Astrocyte of the cerebellum (primary cell): ENCODE data around the gene TRPV2.
"Not testable (repeated sequence)": the region's sequence is repeated elsewhere in the genome, so short reads cannot be mapped to it uniquely, and the experiment has no call there.

Source experiments
- DNase-seq: peaks from one replicate; pipeline ENCODE4 v3.0.0-alpha.2; 2011; ENCODE audit warnings: low read depth
- H3K4me3 ChIP-seq: 2 replicates; pipeline ENCODE4 v1.5.1; 2011; ENCODE audit warnings: mild to moderate bottlenecking, low read depth, low read length, moderate library complexity
- in situ Hi-C: cut with HindIII; loops from 2 replicates; pipeline ENCODE4 v1.10.0; 2017; ENCODE audit warnings: low sequenced_read_pairs
- TF ChIP-seq, protein P1 (sequence below): IDR thresholded peaks from 2 replicates; pipeline ENCODE4 v1.5.1; 2012; ENCODE audit warnings: low read length, low read depth, moderate library complexity, mild to moderate bottlenecking; ENCODE audit errors: missing control alignments

The TRPV2 gene

GRCh38 chr17:16391451-16391850 lies 23.9 kb upstream of the TRPV2 start:
- TF ChIP-seq, protein P1, sequence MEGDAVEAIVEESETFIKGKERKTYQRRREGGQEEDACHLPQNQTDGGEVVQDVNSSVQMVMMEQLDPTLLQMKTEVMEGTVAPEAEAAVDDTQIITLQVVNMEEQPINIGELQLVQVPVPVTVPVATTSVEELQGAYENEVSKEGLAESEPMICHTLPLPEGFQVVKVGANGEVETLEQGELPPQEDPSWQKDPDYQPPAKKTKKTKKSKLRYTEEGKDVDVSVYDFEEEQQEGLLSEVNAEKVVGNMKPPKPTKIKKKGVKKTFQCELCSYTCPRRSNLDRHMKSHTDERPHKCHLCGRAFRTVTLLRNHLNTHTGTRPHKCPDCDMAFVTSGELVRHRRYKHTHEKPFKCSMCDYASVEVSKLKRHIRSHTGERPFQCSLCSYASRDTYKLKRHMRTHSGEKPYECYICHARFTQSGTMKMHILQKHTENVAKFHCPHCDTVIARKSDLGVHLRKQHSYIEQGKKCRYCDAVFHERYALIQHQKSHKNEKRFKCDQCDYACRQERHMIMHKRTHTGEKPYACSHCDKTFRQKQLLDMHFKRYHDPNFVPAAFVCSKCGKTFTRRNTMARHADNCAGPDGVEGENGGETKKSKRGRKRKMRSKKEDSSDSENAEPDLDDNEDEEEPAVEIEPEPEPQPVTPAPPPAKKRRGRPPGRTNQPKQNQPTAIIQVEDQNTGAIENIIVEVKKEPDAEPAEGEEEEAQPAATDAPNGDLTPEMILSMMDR: no peak
- no peak for DNase-seq
- in situ Hi-C loops: no loop called here
- no peak overlapping the region for H3K4me3 ChIP-seq

DNA sequence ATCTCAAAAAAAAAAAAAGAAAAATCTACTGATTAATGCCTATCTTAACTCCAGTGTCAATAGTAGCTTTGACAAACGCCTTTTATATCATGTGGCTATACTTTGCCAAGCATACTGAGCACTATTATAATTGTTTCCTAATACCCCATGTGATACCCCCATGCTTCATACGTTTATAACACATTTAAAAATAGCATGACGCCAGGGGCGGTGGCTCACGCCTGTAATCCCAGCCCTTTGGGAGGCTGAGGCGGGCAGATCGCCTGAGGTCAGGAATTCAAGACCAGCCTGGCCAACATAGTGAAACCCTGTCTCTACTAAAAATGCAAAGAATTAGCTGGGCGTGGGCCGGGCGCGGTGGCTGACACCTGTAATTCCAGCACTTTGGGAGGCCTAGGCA lies 22.9 kb upstream of the TRPV2 start:
- H3K4me3 ChIP-seq, in situ Hi-C loops: not testable (repeated sequence)

GRCh38 chr17:16395887-16396286 lies 19.5 kb upstream of the TRPV2 start:
- in situ Hi-C loops: not testable (repeated sequence)

More for the DNA sequence above, 22.9 kb upstream of the TRPV2 start:
- not testable (repeated sequence) for DNase-seq

DNA sequence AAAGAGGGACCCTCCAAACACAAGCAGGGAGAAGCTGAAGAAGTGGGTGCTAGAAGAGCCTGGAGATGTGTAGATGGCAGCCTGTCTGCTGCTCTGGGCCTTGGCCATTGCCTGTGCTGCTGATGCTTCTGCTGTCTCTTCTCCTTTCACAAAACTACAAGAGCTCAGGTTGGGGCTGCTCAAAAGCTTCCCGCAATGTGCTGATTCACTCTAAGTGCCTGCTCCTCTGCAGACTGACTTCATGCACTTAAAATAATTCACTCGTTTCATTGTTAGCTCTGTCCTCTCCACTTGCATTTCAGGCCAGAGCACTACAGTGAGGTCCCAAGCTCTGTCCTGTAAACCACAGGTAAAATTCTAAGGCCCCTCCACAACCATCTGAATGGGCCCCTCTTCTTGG lies 18.7 kb upstream of the TRPV2 start:
- in situ Hi-C loops, DNase-seq, H3K4me3 ChIP-seq: not testable (repeated sequence)

More at GRCh38 chr17:16395887-16396286, 19.5 kb upstream of the TRPV2 start:
- not testable (repeated sequence) for DNase-seq, H3K4me3 ChIP-seq

- DNase-seq: no peak
- TF ChIP-seq, protein P1: no peak
- H3K4me3 ChIP-seq: no peak overlapping the region
- in situ Hi-C loops: no loop called here
Measured at GRCh38 chr17:16398270-16399267, 16.8 kb upstream of the TRPV2 start.

DNA sequence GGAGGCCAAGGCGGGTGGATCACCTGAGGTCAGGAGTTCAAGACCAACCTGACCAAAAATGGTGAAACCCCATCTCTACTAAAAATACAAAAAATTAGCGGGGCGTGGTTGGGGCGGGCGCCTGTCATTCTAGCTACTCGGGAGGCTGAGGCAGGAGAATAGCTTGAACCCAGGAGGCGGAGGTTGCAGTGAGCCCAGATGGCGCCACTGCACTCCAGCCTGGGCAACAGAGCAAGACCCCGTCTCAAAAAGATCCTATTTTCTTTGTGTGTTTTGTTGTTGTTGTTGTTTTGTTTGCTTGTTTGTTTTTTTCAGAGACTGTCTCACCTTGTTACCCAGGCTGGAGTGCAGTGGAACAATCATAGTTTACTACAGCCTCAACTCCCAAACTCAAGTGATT lies 11.5 kb upstream of the TRPV2 start:
- H3K4me3 ChIP-seq, in situ Hi-C loops, DNase-seq: not testable (repeated sequence)

DNA sequence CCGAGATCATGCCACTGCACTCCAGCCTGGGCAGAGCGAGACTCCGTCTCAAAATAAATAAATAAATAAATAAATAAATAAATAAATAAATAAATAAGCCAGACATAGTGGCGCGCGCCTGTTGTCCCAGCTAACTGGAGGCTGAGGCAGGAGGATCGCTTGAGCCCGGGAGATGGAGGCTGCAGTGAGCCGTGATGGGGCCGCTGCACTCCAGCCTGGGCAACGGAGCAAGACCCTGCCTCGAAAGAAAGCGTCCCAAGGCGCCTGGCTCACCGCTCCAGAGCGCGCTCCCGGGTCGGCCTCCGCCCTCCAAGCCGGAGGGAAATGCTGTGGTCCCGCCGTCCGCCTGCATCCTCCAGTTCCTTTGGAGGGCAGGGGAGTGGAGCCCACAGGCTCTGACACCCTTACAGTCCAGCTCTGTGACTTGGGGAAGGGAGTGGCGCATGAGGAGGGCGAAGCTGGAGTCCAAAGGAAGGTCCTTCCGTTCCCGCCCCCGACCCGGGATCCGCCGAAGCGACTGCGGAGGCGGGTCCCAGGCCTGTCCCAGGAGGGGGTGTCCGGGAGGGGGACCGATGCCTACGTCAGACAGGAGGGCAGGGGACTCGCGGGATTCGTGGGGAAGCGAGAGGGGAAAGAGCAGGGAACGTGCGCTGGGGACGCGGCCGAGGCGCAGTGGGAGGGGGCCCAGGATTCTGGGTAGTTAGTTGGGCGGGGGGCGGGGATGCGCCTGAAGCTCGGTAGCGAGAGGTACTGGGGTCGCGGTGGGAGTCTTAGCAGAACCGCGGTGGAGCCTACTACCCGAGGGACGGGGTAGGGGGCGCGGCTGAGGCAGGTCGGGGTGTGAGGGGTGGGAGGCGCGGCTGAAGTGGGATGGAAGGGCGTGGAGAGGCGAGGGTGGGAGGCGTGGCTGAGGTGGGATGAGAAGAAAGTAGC lies 8.4 kb upstream of the TRPV2 start:
- H3K4me3 ChIP-seq: peak overlapping the region; percentile 51
- DNase-seq: no peak
- in situ Hi-C loops: no loop called here
- TF ChIP-seq, protein P1: no peak

- peak; percentile 43 for DNase-seq
- TF ChIP-seq, protein P1: no peak
- no peak overlapping the region for H3K4me3 ChIP-seq
- in situ Hi-C loops: no loop called here
Measured at GRCh38 chr17:16407911-16408588, 7.3 kb upstream of the TRPV2 start.
